COLO668 (cell line): ENCODE measurements around the gene TNFAIP8.
A peak's percentile ranks its signal among the peaks of the same experiment; 100 is the strongest.

Source experiments
- DNase-seq: peaks from one replicate; lab custom pipeline; 2025; ENCODE audit not compliant: unreplicated experiment; lab: John Stamatoyannopoulos, UW

TNFAIP8 gene

GRCh38 chr5:119389288-119390030, 33.6 kb downstream of the TNFAIP8 start:
- DNase-seq, result no peak

- DNase-seq, result no peak
Observed at GRCh38 chr5:119390404-119390803, 34.6 kb downstream of the TNFAIP8 start.

GRCh38 chr5:119393201-119393691, 37.4 kb downstream of the TNFAIP8 start:
- no peak for DNase-seq

- DNase-seq, result no peak
Observed at GRCh38 chr5:119393746-119394145, 37.9 kb downstream of the TNFAIP8 start.

GRCh38 chr5:119395080-119395836, 39.4 kb downstream of the TNFAIP8 start:
- DNase-seq, result no peak

GRCh38 chr5:119396030-119396664, 40.3 kb downstream of the TNFAIP8 start:
- DNase-seq, result no peak

DNA sequence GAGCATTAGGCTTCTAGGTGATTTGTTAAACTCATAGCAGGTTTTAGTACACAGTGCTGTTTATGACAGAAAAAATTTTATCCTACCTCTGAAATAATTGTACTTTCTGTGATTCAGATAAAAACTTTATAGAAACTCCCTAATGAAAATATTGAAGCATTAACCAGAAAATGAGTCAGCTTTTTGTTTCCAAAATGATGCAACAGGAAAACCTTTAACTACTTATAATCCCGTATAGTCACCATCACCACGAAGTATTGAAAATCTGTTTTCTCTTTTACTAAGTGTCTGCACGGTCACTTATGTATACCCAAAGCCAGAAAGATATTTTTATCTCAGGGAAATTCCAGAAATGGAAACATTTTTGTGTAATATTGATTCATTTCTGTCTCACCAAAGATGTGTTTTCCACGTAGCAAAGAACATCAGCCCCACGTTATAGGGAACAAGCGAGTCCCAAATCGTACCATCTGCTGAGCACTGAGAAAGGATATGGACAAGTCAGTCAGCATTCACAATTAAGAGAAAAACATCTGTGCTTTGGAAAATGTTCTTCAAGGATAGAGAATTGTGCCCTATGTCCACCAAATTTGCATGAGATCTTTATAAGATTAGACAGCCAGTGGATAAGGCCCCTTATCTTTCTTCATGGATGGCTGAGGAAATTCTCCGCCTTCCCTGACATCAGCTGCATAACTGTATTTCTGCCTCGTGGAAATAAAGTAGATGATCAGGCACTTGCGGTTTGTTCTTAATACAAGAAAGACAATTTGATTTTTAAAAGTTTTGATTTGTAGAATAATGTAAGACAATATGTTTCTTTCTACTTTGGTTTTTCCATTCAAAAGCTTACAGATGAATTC, 41.9 kb downstream of the TNFAIP8 start:
- DNase-seq, result no peak

GRCh38 chr5:119398727-119399466, 43.1 kb downstream of the TNFAIP8 start:
- no peak for DNase-seq

DNA sequence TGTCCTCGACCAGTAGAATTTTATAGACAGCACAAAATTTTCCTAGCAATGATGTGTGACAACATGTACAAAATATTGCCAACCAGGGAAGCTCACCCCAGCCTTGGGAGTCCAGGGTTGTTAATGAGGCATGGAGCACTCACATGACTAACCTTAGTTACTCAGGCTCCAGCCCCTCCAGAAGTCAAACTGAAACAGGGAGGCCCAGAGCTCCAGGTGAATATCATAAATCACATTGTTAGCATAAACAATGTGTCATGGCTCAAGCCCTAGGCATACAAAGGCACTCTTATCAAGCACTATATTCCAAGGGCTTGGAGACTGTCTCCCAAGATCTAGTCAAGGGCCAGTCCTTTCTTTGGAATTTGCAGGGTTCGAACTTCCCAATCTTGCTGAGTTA, 44.4 kb downstream of the TNFAIP8 start:
- DNase-seq, result peak; percentile 1

DNA sequence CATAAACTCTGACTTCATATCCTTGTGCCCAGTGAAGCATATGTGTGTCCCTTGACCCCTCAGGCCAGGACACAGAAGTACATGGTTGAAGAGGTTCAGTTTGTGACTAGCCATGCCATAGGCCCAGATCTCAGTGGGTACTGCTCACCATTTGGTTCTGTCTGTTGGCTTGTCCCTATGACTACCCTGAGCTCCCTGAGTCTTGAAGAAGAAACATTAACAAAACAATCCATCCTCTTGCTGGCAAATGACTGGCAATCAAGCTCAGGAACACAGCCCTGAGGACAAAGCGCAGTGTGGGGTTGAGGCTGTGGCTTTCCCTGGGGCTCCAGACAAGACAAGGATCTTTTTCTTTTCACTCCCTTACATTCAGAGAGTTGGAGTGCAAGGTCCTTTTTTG, 46.3 kb downstream of the TNFAIP8 start:
- no peak for DNase-seq

- DNase-seq, result no peak
Observed at GRCh38 chr5:119402555-119402954, 46.7 kb downstream of the TNFAIP8 start.

DNA sequence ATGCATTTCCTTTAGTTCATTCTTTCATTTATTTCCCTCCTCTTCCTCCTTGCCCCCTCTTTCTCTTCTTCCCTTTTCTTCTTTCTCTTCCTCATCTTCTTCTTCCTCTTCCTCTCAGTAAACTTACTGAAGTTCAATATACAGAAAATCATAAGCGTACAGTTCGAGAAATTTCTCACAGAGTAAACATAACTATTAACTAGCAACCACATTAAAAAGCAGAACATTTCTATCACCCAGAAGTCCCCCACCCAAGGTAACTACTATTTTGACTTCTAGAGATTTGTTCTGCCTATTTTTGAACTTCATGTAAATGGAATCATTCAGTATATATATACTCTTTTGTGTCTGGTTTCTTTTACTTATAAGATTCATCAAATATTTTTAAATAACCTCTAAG, 48.2 kb downstream of the TNFAIP8 start:
- no peak for DNase-seq

DNA sequence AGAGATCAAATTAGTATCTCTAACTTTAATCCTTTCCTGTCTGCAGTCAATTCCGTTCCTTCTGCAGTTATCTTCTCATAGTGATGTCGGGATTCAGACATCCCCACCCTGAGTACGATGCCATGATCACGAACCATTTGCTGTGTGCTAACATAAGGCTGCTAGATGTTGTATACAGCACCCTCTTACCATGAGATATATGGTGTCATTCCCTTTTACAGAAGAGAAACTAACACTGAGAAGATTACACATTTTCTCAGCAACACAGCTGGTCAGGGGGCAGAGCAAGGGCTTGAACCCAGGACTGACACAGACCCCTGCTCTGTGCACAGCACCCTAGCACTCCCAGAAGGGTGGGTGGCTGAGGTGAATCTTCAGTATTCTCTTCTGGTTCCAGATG, 49.6 kb downstream of the TNFAIP8 start:
- no peak for DNase-seq

GRCh38 chr5:119406551-119407110, 50.8 kb downstream of the TNFAIP8 start:
- DNase-seq, result no peak

DNA sequence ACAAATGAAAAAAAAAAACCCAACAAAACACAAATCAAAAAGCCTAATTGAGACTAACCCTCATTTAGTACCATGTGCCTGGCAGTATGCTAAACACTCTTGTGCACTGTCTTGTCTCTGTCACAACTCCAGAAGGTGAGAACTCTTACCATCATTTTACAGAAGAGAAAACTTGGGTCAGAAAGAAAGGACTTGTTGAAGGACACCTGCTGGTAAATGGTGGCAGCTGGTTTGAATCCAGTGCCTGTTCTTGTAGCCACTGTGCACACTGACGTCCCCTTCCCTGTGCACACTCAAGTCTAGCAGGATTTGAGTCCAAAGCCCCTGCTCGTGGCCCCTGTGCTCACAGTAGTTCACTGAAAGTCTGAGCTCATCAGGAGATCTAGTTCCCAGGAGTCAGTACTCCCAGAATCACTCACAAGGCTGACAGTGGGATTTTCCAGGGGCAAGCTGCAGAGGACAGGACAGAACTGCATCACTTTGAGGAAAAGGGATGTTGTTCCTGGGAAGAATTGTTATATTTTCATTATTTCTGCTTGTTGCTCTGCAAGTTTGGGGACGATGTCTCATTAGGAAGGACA, 53.5 kb downstream of the TNFAIP8 start:
- no peak for DNase-seq

GRCh38 chr5:119410448-119411159, 54.8 kb downstream of the TNFAIP8 start:
- DNase-seq, result no peak

DNA sequence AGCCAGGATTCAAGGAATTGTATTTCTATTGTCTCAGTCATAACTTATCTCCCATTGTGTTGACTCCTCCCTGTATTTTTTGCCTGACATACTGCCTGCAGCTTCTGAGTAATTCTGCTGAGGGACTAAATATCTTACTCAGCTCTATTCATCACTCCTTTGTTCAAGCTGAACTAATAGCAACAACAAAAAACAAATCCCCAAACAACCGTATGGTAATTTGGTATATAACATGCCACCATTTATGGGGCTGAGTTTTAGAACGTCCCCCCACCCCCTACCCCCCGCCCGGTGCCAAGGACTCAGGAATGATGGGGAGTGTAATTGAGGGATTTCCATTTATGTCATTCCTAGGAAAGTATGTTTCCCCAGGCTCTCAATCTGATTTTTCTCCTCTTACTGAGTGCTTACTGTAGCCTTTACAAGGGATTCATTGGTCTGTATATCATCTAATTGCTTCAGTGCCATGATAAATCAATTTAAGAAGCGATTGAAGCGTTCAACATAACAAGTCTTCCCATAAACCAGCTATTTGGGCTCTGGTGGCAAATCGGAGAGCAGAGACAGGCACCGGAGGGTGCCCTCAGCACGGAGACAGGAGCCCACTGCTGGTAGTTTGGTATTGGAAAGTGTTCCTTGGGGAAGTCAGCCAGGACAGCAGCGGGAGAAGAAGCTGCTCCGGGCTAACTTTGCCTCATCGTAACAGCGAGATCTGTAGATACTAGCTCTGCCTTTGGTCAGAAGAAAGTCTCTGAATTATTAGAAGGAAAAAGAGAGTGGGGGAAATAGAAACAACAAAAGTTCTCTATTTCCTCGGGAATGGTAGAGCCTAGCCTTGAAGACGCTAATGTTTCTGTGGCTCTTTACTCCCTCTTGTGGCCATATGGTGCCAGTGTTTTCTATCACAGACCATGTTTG, 55.8 kb downstream of the TNFAIP8 start:
- peak; percentile 26 for DNase-seq
